ENCODE data around the gene ZNF331. TPM values are rescaled to one million over a fixed set of nuclear protein-coding genes. Genes with fewer than 3 reads are reported as not detected.
"Not testable (repeated sequence)": the region's sequence is repeated elsewhere in the genome, so short reads cannot be mapped to it uniquely, and the experiment has no call there.

The ZNF331 gene
- total RNA-seq (2022) (8.5 and 9.4 TPM in 2 replicates), Bru-seq, nascent RNA (percentile 40 among the genes with signal in this experiment), BruChase-seq, experiment 1, labeled RNA remaining after a 6-hour chase (percentile 46 among the genes with signal in this experiment), BruChase-seq, experiment 2, labeled RNA remaining after a 2-hour chase (percentile 44 among the genes with signal in this experiment)
- long read RNA-seq, full-length matches to known transcripts, result 1 of 4 reads
- long read RNA-seq, partial matches to known transcripts, result 0 of 4 reads
- long read RNA-seq, other reads (novel, unspliced or antisense), result 3 of 4 reads

- Mint-ChIP-seq H3K27me3 (ENCODE audit: unreplicated experiment) (no peaks in the 10 kb centered on the region), H3K36me3 (ENCODE audit: insufficient read depth, unreplicated experiment) (no peaks in the 10 kb centered on the region), H3K9me3 (ENCODE audit: low read depth, unreplicated experiment) (peaks cover 24% of the 10 kb centered on the region), H3K4me3 (ENCODE audit: low read depth, unreplicated experiment) (no peak within 1 kb of the TSS), H3K27ac (ENCODE audit: unreplicated experiment) (no peak within 1 kb of the TSS), H3K4me1 (ENCODE audit: low read depth, unreplicated experiment) (no peaks in the 10 kb centered on the region)
- TF ChIP-seq CTCF (IDR thresholded peaks at IDR 0.05; ENCODE audit: unreplicated experiment), result no peak
- no TSS peak for BruUV-seq (replicated peaks)
- DNase-seq, result no peak
- CTCF ChIA-PET, result no interaction called here
- intact Hi-C loops (cut with micrococcal nuclease; ENCODE audit: unreplicated experiment), result no loop called here
These were observed at the start of gene ZNF331 for GRCh38 chr19:53537521-53538377. Gene ZNF331 (plus strand): TSS chr19:53538145. CDS start chr19:53569377, 31,232 bp downstream.

GRCh38 chr19:53492153-53492552, 45.8 kb upstream of the ZNF331 start:
- intact Hi-C loops (cut with micrococcal nuclease; ENCODE audit: unreplicated experiment), result no loop called here
- no peak for DNase-seq
- H3K4me3 Mint-ChIP-seq (ENCODE audit: low read depth, unreplicated experiment), result no peak overlapping the region
- BruUV-seq (replicated peaks), result no TSS peak
- no peaks in the 10 kb centered on the region for H3K4me1 Mint-ChIP-seq (ENCODE audit: low read depth, unreplicated experiment)
- TF ChIP-seq CTCF (IDR thresholded peaks at IDR 0.05; ENCODE audit: unreplicated experiment), result no peak
- H3K27ac Mint-ChIP-seq (ENCODE audit: unreplicated experiment), result no peak overlapping the region
- no peaks in the 10 kb centered on the region for H3K27me3 Mint-ChIP-seq (ENCODE audit: unreplicated experiment)
- H3K9me3 Mint-ChIP-seq (ENCODE audit: low read depth, unreplicated experiment), result peaks cover 34% of the 10 kb centered on the region
- CTCF ChIA-PET, result no interaction called here
- no peaks in the 10 kb centered on the region for H3K36me3 Mint-ChIP-seq (ENCODE audit: insufficient read depth, unreplicated experiment)

- CTCF ChIA-PET; H3K27me3 Mint-ChIP-seq (ENCODE audit: unreplicated experiment); H3K4me1 Mint-ChIP-seq (ENCODE audit: low read depth, unreplicated experiment); BruUV-seq (replicated peaks); intact Hi-C loops (cut with micrococcal nuclease; ENCODE audit: unreplicated experiment); H3K27ac Mint-ChIP-seq (ENCODE audit: unreplicated experiment); H3K4me3 Mint-ChIP-seq (ENCODE audit: low read depth, unreplicated experiment); DNase-seq; H3K36me3 Mint-ChIP-seq (ENCODE audit: insufficient read depth, unreplicated experiment): not testable (repeated sequence)
- H3K9me3 Mint-ChIP-seq (ENCODE audit: low read depth, unreplicated experiment), result peaks cover 18% of the 10 kb centered on the region
These were observed 40.5 kb upstream of the ZNF331 start for GRCh38 chr19:53497311-53498023.

- H3K4me3 Mint-ChIP-seq (ENCODE audit: low read depth, unreplicated experiment); H3K27me3 Mint-ChIP-seq (ENCODE audit: unreplicated experiment); H3K4me1 Mint-ChIP-seq (ENCODE audit: low read depth, unreplicated experiment); H3K27ac Mint-ChIP-seq (ENCODE audit: unreplicated experiment); BruUV-seq (replicated peaks); CTCF ChIA-PET; H3K36me3 Mint-ChIP-seq (ENCODE audit: insufficient read depth, unreplicated experiment); DNase-seq; intact Hi-C loops (cut with micrococcal nuclease; ENCODE audit: unreplicated experiment): not testable (repeated sequence)
- H3K9me3 Mint-ChIP-seq (ENCODE audit: low read depth, unreplicated experiment), result peaks cover 17% of the 10 kb centered on the region
These were observed 39.9 kb upstream of the ZNF331 start for GRCh38 chr19:53498024-53498395.

- H3K27ac Mint-ChIP-seq (ENCODE audit: unreplicated experiment); H3K36me3 Mint-ChIP-seq (ENCODE audit: insufficient read depth, unreplicated experiment); BruUV-seq (replicated peaks); H3K27me3 Mint-ChIP-seq (ENCODE audit: unreplicated experiment); H3K4me3 Mint-ChIP-seq (ENCODE audit: low read depth, unreplicated experiment); CTCF ChIA-PET; intact Hi-C loops (cut with micrococcal nuclease; ENCODE audit: unreplicated experiment); DNase-seq; H3K4me1 Mint-ChIP-seq (ENCODE audit: low read depth, unreplicated experiment): not testable (repeated sequence)
- peaks cover 15% of the 10 kb centered on the region for H3K9me3 Mint-ChIP-seq (ENCODE audit: low read depth, unreplicated experiment)
These were observed 34.8 kb upstream of the ZNF331 start for GRCh38 chr19:53503151-53503550.

GRCh38 chr19:53503671-53504364, 34.1 kb upstream of the ZNF331 start:
- intact Hi-C loops (cut with micrococcal nuclease; ENCODE audit: unreplicated experiment); H3K4me3 Mint-ChIP-seq (ENCODE audit: low read depth, unreplicated experiment); H3K27ac Mint-ChIP-seq (ENCODE audit: unreplicated experiment); H3K27me3 Mint-ChIP-seq (ENCODE audit: unreplicated experiment); BruUV-seq (replicated peaks); DNase-seq; H3K36me3 Mint-ChIP-seq (ENCODE audit: insufficient read depth, unreplicated experiment); H3K4me1 Mint-ChIP-seq (ENCODE audit: low read depth, unreplicated experiment); CTCF ChIA-PET: not testable (repeated sequence)
- H3K9me3 Mint-ChIP-seq (ENCODE audit: low read depth, unreplicated experiment), result peaks cover 12% of the 10 kb centered on the region

- DNase-seq; intact Hi-C loops (cut with micrococcal nuclease; ENCODE audit: unreplicated experiment); H3K4me1 Mint-ChIP-seq (ENCODE audit: low read depth, unreplicated experiment); H3K27me3 Mint-ChIP-seq (ENCODE audit: unreplicated experiment); CTCF ChIA-PET; H3K27ac Mint-ChIP-seq (ENCODE audit: unreplicated experiment); H3K36me3 Mint-ChIP-seq (ENCODE audit: insufficient read depth, unreplicated experiment); BruUV-seq (replicated peaks); H3K4me3 Mint-ChIP-seq (ENCODE audit: low read depth, unreplicated experiment): not testable (repeated sequence)
- H3K9me3 Mint-ChIP-seq (ENCODE audit: low read depth, unreplicated experiment), result peaks cover 12% of the 10 kb centered on the region
These were observed 33.6 kb upstream of the ZNF331 start for GRCh38 chr19:53504365-53504703.

All from Calu3 (cell line).